Vagina (tissue), 2 donors: ENCODE results near the gene SYNPO.

ENCODE experiments used
- POLR2AphosphoS5 ChIP-seq, 2 donors: sonication (generic); formaldehyde crosslinking; IDR thresholded peaks; one replicate each; pipeline ENCODE4 v1.9.0; 2017; ENCODE audit warnings: antibody characterized with exemption in 2 of 2, mild to moderate bottlenecking in 2 of 2, low read depth in 1 of 2; ENCODE audit not compliant: insufficient read depth in 1 of 2
- TF ChIP-seq, protein P1 (sequence below), 3 experiments: fragments of 450-650 bp in 2 of 3; fragments of 200-600 bp in 1 of 3; sonication (generic) in 1 of 3; IDR thresholded peaks; one replicate each; pipeline ENCODE4 v1.5.1; 2017 to 2019; ENCODE audit warnings: antibody characterized with exemption in 3 of 3, mild to moderate bottlenecking in 2 of 3, moderate library complexity in 2 of 3

DNA sequence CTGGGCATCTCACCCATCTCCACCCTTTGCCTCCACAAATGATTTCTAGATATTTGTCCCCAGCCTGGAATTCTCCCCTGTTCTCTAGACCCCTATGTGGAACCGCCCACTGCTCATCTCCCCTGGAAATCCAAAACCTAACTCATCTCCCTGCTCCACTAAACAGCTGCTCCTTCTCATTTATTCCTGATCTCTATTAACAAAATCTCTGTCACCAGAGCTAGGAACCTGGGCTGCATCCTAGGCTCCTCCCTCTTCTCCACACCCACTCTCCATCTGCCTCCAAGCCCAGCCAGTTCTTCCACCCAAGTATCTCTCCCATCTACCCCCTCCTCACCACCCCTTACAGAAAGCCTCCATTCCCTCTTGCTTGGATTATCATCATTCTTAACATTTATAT is 24.0 kb upstream of the SYNPO start:
- TF ChIP-seq, protein P1, sequence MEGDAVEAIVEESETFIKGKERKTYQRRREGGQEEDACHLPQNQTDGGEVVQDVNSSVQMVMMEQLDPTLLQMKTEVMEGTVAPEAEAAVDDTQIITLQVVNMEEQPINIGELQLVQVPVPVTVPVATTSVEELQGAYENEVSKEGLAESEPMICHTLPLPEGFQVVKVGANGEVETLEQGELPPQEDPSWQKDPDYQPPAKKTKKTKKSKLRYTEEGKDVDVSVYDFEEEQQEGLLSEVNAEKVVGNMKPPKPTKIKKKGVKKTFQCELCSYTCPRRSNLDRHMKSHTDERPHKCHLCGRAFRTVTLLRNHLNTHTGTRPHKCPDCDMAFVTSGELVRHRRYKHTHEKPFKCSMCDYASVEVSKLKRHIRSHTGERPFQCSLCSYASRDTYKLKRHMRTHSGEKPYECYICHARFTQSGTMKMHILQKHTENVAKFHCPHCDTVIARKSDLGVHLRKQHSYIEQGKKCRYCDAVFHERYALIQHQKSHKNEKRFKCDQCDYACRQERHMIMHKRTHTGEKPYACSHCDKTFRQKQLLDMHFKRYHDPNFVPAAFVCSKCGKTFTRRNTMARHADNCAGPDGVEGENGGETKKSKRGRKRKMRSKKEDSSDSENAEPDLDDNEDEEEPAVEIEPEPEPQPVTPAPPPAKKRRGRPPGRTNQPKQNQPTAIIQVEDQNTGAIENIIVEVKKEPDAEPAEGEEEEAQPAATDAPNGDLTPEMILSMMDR (IDR thresholded peaks at IDR 0.05) = no peak
- TF ChIP-seq POLR2AphosphoS5 (IDR thresholded peaks at IDR 0.05; ENCODE audit: insufficient read depth in 1 of 2, low read depth in 1 of 2) = no peak
